Ramos (cell line): ENCODE measurements around the gene CXXC5.

Experiments
- in situ Hi-C: fragments of 300-500 bp; cut with MboI; formaldehyde crosslinking; loops from one replicate; pipeline ENCODE4 v1.14.3; 2022; ENCODE audit warnings: low sequenced_read_pairs; ENCODE audit not compliant: unreplicated experiment

CXXC5 gene

GRCh38 chr5:139637438-139638089 lies 10.6 kb upstream of the CXXC5 start:
- in situ Hi-C loops = no loop called here

GRCh38 chr5:139638090-139638735 lies 9.9 kb upstream of the CXXC5 start:
- in situ Hi-C loops = no loop called here

GRCh38 chr5:139638736-139639618 lies 9.2 kb upstream of the CXXC5 start:
- in situ Hi-C loops = no loop called here

DNA sequence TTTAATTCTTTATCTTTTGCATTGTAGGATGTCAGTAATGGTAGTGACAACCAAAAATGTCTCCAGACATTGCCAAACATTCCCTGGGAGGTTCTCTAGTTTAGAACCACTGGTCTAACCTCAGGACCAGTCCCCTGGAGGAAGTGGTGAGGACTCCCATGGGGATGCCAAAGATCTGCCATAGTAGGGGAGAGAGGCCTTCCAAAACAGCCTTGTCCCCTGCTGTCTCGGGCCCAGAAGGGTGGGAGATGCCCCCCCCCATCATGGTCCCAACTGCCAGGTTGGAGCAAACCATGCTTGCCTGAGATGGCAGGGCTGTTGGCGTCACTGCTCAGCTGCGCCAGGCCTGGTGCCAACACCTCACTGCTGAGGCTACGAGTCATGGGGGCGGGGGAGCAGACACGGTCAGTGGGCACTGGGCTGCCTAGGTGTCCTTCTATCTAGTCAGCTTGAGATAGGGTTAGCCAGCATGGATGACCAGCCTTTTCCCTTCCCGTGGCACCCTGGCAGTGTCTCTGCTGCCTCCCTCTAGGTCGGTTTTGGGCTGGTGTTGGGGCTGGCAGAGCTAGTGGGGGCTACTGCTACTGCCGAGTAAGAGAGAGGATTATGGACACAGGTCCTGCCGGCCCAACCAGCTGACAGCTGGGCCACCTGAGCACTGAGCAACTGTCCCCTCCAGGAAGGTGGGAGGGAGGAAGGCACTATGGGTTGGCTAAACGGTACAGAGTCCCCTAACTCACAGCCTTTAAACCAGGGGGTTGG lies 8.3 kb upstream of the CXXC5 start:
- in situ Hi-C loops = no loop called here

DNA sequence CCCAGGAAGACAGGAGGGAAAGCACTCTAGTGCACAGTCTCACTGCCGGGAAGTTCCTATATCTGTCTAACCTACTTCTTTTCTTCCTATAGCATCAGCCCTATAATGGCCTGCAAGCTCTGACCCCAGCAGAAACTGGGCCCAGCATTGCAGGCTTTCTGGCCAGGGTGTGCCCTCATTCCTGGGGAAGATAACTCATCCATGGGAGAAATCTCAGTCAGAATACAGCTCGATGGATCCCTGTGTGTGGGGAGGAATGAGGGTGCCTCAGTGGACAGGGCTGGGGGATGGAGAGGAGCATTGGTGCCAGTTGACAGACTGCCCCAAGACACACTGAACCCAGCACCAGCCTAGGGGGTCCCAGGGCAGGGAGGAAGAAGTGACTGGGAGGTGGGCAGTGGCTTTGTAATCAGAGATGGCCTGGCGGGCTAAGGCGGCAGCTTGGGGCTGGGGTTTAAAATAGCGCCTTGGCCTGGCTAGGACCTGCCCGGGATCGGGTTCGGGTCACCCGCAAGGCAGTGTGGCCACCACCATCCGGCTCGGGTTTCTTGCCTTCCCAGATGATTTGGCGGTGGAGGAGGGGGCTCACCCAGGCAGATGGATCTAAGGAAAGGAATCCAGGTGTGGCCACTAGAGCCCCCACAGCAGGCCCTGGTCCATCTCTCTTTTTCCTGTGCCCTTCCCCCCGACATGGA lies 7.6 kb upstream of the CXXC5 start:
- in situ Hi-C loops = no loop called here

DNA sequence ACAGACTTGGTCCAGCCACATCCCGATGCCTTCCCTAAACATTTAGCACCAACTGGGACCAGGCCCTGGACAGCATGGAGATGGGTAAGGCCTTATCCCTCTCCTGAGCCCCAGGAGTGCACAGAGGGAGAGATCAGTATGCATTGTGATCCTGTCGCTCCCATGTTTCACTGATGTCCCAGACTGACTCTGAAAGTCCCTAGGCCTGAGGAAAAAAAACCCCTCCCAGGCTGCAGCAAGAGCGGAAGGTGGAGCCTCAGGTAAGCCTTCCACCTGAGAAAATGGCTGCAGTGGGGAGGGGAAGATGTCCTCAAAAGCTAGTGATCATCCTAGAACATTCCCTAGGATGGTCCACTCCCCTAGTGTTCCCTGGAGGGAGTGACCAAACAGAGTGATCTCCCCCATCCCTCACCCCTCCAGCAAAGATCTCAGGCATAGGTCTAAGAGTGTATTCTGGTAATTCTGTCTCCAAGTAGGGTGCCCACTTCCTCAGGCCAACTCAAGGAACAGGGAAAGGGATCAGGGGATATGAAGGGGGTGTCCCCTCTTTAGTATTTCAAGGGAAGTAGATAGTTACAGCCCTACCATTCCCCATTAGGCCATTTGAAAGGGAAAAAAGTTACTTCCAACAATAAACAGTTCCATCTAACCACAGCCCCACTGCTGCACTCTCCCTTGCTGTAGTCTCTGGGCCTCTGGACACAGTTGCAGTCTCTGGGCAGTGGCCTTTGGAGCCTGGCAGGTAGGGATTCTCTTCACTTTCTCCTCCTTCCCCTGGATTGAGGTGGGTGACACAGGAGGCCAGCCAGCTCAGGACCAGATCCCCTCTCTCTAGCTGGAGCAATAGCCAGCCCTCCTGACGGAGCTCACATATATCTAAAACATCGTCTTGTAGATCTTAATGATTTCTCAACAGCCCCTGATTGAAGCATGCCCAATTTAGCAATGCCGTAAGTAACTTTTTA lies 6.8 kb upstream of the CXXC5 start:
- in situ Hi-C loops = no loop called here

DNA sequence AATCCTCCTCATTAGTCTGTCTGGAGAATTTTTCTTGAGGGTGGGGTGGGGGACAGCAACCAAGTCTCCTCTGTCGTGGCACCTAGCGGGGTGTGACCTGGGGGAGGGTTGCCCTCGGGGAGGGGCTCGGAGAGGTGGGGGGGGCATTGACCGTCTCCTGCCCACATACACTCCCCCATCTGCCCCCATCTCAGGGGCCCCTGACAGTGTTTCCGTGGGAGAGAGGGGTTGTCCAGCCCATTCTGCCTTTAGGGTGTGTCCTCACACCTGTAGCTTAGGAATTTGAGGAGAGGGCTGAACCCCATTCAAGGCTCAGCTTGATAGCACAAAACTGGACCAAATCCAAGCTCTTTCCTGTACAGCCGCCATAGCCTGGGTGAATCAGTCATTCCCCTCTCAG lies 5.9 kb upstream of the CXXC5 start:
- in situ Hi-C loops = no loop called here

- in situ Hi-C loops = no loop called here
Observed at GRCh38 chr5:139642891-139643871, 5.0 kb upstream of the CXXC5 start.

- in situ Hi-C loops = no loop called here
Observed at GRCh38 chr5:139644001-139644456, 4.1 kb upstream of the CXXC5 start.

DNA sequence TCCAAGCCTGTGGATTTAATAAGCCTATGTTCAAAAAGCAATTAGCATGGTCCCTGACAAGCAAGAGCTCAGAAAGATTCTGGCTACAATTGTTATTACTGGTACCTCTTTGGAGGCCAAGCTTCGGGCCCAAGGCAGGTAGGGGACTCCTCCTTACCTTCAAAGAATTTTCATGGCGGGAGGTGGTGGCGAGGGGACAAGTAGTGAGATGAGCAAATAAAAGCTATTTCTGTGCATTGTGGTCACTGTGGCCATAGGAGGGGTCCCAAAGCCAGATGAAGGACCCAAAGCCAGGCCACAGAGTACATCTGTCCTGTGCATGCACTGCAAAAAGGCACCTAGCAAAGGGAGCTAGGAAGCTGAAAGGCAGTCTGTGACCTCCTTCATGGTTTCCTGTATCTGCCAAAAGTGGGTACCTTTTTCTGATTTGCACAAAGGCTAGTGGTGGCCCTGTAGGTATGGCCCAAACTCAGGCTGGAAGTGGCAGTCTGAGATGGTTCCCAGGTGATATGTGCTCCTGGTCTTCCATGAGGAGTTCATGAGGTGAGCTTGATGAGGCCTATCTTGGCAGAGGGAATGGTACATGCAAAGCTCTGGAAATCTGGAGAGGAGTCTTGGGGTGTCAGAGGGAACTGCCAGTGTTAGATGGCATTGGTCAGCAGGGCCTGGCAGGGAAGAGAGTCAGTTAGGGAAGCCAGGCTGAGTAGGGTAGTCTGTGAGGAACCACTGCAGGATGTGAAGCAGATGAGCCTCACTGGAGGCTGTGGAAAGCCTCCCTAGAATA lies 3.3 kb upstream of the CXXC5 start:
- in situ Hi-C loops = no loop called here

- in situ Hi-C loops = no loop called here
Observed at GRCh38 chr5:139645430-139645871, 2.7 kb upstream of the CXXC5 start.

GRCh38 chr5:139646111-139646510 lies 2.0 kb upstream of the CXXC5 start:
- in situ Hi-C loops = no loop called here

- in situ Hi-C loops = no loop called here
Observed at GRCh38 chr5:139646912-139647505, 1.1 kb upstream of the CXXC5 start.

GRCh38 chr5:139647506-139648204 lies 494 bp upstream of the CXXC5 start:
- in situ Hi-C loops = no loop called here

- in situ Hi-C loops = no loop called here
Observed at GRCh38 chr5:139649082-139649991, 1.2 kb downstream of the CXXC5 start.
